Measurements from ENCODE around the gene POLDIP2. TPM values are rescaled to one million over a fixed set of nuclear protein-coding genes. Genes with fewer than 3 reads are reported as not detected.

POLDIP2 gene
- total and polyA plus RNA-seq, 8 donors = 41.9 to 118 (median 60.7) TPM

DNA sequence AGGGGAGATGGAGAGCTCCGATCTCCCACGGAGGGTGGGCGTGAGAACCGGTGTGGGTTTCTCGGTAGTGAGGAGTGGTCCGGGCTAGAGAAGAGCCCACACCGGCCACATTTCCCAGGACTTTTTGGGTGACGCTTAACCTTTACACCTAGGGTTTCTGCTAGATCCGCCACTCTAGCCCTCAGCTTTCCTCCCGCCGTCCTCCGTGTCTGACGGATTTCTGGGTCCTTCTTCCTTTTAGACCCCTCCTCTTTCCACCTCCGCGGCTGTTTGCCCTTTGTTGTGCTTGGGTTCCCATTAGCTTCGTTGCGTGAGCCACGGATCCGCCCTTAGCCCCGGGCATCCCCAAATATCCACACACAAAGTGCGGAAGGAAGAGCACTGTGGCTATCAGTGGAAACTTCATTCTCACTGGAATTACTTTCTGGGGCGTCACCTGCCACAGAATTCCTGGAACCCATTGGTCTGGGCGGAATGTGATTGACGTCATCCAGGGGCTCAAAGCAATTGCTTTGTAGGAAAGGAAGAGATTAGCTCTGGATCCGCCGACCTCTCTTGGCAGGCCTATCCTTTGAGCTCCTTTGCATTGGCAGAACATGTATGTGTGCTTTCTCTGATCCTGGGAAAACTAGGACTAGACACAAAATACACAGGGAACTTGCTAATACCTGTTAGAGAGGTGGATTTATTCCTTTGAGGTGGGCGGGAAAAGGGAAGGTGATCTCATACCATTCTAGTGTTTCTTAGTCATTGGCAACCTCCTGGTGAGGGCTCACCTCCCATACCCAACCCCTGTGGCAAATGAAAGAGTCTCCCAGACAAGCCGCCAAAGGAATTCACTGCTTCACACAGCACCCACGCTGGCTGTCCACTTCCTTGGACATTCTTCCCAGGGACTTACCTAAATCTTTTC, 21.1 kb downstream of the POLDIP2 start:
- H3K4me1 ChIP-seq = peaks cover 39 to 73% (median 57%) of the 10 kb centered on the region in 4 donors
- peak overlapping the region; percentile 68 to 96 (median 86) for H3K4me3 ChIP-seq
- intact Hi-C loops (cut with DNase I; ENCODE audit: low total_unique reads) = no loop called here
- peak overlapping the region; percentile 92 to 97 (median 94) for H3K27ac ChIP-seq
- no peaks in the 10 kb centered on the region for H3K27me3 ChIP-seq
- H3K36me3 ChIP-seq = peaks cover 18 to 31% (median 30%) of the 10 kb centered on the region in 4 donors
- WGBS, 5 donors = 3 to 7% (median 3%) methylated on average over 25 to 29 of the region's 29 CpGs
- peak in 1 of 4 donors; percentile 58 for TF ChIP-seq POLR2A (IDR thresholded peaks at IDR 0.05)
- peak; percentile 53 to 82 (median 77) for TF ChIP-seq POLR2AphosphoS5 (IDR thresholded peaks at IDR 0.05)
- TF ChIP-seq EP300 (IDR thresholded peaks at IDR 0.05) = no peak
- no peaks in the 10 kb centered on the region for H3K9me3 ChIP-seq
- DNase-seq = peak; percentile 68 to 93

DNA sequence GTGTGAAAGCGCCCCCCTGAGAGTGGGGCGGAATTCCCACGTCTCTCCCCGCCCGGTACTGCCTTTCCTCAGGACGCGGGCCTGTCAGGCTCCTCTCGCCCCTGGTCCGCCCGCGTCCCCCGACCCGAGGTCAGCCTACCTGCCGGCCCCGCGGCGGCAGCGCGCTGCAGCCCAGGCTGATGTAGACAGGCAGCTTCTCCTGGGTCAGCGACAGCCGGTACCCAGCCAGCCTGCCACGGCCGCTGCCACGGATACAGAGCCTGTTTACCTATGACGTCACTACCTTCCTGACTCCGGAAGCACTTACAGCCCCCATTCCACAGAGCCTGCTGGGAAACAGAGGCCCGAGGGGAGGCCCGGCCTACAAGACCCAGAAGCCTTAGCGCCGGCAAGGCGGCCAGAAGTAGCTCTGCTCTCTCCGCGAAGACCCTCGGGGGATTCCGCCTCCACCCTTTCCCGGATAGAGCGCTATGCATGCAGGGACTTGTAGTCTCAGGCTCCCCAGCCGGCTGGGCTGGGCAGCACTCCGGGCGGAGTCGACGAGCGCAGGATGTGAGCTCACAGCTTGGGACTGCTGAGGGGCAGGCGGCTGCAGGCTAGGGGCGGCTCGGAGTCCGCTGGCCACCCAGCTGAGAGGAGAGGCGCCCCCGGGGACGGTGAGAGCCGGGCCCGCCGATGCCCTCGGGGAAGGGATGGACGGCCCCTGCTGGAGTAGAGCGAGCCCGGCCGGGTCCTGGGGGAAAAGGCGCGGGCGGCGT, 21.9 kb downstream of the POLDIP2 start, which contains the start of the genes IFT20 and TNFAIP1:
Gene IFT20, minus strand, starts transcription at position 272 of the 758 bp plus-strand sequence. CDS start 3,487 bp downstream, outside the sequence.
Gene TNFAIP1, plus strand, starts transcription at position 561 of the 758 bp plus-strand sequence. CDS start 3,761 bp downstream, outside the sequence.
- Histone ChIP-seq H3K9me3 (no peaks in the 10 kb centered on the region), H3K36me3 (peaks cover 15 to 31% (median 30%) of the 10 kb centered on the region in 4 donors), H3K4me3 (peak within 1 kb of the TSS; percentile 68 to 96 (median 86)), H3K27ac (peak within 1 kb of the TSS; percentile 92 to 97 (median 94)), H3K27me3 (no peaks in the 10 kb centered on the region), H3K4me1 (peaks cover 39 to 73% (median 57%) of the 10 kb centered on the region in 4 donors)
- DNase-seq = peak; percentile 98 to 100
- WGBS, 5 donors = 0 to 2% (median 1%) methylated on average over 24 to 62 of the region's 62 CpGs
- TF ChIP-seq, protein P1, sequence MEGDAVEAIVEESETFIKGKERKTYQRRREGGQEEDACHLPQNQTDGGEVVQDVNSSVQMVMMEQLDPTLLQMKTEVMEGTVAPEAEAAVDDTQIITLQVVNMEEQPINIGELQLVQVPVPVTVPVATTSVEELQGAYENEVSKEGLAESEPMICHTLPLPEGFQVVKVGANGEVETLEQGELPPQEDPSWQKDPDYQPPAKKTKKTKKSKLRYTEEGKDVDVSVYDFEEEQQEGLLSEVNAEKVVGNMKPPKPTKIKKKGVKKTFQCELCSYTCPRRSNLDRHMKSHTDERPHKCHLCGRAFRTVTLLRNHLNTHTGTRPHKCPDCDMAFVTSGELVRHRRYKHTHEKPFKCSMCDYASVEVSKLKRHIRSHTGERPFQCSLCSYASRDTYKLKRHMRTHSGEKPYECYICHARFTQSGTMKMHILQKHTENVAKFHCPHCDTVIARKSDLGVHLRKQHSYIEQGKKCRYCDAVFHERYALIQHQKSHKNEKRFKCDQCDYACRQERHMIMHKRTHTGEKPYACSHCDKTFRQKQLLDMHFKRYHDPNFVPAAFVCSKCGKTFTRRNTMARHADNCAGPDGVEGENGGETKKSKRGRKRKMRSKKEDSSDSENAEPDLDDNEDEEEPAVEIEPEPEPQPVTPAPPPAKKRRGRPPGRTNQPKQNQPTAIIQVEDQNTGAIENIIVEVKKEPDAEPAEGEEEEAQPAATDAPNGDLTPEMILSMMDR (IDR thresholded peaks at IDR 0.05) = no peak
- no peak for TF ChIP-seq EP300 (IDR thresholded peaks at IDR 0.05)
- peak; percentile 82 to 99 (median 98) for TF ChIP-seq POLR2AphosphoS5 (IDR thresholded peaks at IDR 0.05)
- TF ChIP-seq POLR2A (IDR thresholded peaks at IDR 0.05) = peak in 2 of 4 donors; percentile 91
- intact Hi-C loops (cut with DNase I; ENCODE audit: low total_unique reads) = no loop called here

DNA sequence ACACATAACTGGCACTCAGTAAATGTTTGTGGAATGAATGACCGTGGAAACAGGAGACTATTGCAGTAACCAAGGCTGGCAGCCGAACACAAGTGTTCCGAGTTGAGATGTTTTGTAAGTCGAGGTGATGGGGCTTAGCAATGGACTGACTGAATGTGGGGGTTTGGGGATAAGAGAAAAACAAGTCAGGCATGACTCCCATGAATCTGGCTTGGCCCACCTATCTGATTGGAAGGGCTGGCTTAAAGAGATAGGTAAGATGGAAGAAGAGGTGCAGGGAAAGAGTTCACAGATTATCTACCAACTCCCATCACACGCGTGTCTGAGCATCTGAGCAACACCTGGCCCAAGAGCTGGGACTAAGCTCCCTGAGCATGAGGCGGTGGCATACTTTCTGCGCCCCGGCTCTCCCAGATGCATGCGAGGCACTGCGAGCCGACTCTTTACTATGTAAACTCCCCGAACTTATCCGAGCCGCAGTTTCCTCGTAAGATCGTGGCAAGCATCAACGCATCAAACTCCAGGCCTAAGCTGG, 22.6 kb downstream of the POLDIP2 start:
- Histone ChIP-seq H3K4me3 (peak overlapping the region; percentile 68 to 96 (median 86)), H3K27me3 (no peaks in the 10 kb centered on the region), H3K9me3 (no peaks in the 10 kb centered on the region), H3K36me3 (peaks cover 9 to 31% (median 30%) of the 10 kb centered on the region in 4 donors), H3K4me1 (peaks cover 39 to 69% (median 57%) of the 10 kb centered on the region in 4 donors), H3K27ac (peak overlapping the region; percentile 92 to 97 (median 94))
- TF ChIP-seq POLR2AphosphoS5 (IDR thresholded peaks at IDR 0.05) (no peak), POLR2A (IDR thresholded peaks at IDR 0.05) (no peak), EP300 (IDR thresholded peaks at IDR 0.05) (no peak)
- TF ChIP-seq, protein P1 (IDR thresholded peaks at IDR 0.05) = no peak
- intact Hi-C loops (cut with DNase I; ENCODE audit: low total_unique reads) = no loop called here
- WGBS, 5 donors = 5 to 16% (median 6%) methylated on average over 9 to 18 of the region's 18 CpGs
- DNase-seq = peak in 1 of 2 donors; percentile 34

DNA sequence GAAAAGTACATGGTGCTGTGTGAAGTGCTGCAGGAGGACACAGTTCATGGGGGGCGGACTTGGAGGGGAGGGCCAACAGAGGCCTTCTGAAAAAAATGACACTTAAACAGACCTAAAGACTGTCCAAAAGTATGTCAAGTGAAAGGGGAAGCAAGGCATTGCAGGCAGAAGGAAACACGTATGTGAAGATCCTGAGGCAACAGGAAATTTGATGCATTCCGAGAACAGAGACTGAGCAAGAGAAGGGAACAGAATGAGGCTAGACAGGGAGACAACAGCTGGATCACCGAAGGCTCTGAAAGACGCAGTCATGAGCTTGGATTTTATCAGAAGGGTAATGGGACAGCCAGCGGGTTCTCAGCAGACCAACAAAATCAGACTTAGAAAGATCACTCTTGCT, 23.2 kb downstream of the POLDIP2 start:
- intact Hi-C loops (cut with DNase I; ENCODE audit: low total_unique reads) = no loop called here
- TF ChIP-seq, protein P1 (IDR thresholded peaks at IDR 0.05) = no peak
- TF ChIP-seq EP300 (IDR thresholded peaks at IDR 0.05) = no peak
- no peak for TF ChIP-seq POLR2AphosphoS5 (IDR thresholded peaks at IDR 0.05)
- no peak for TF ChIP-seq POLR2A (IDR thresholded peaks at IDR 0.05)
- H3K27ac ChIP-seq = peak overlapping the region; percentile 23 to 97 (median 94)
- no peaks in the 10 kb centered on the region for H3K27me3 ChIP-seq
- peaks cover 39 to 63% (median 56%) of the 10 kb centered on the region in 4 donors for H3K4me1 ChIP-seq
- no peak for DNase-seq
- peaks cover 14 to 31% (median 30%) of the 10 kb centered on the region in 4 donors for H3K36me3 ChIP-seq
- WGBS, 5 donors = 28 to 50% (median 37%) methylated on average over 6 of the region's 6 CpGs
- peak overlapping the region; percentile 68 to 96 (median 86) for H3K4me3 ChIP-seq
- H3K9me3 ChIP-seq = no peaks in the 10 kb centered on the region

Data from stomach (tissue), 9 donors.